Smooth muscle cell (in vitro differentiated cells): Measurements from ENCODE around the gene LSAMP. TPM values are rescaled to one million over a fixed set of nuclear protein-coding genes. Genes with fewer than 3 reads are reported as not detected.

Experiments used
- DNase-seq: peaks from one replicate; lab custom pipeline; 2025; ENCODE audit not compliant: unreplicated experiment; lab: John Stamatoyannopoulos, UW
- H2AFZ ChIP-seq: fragments of 200-600 bp; sonication (generic); 2 replicates; pipeline ENCODE4 v1.6.0; 2016; ENCODE audit warnings: antibody characterized with exemption, low read depth, mild to moderate bottlenecking
- H3F3A ChIP-seq: fragments of 200-600 bp; sonication (generic); 2 replicates; pipeline ENCODE4 v1.6.0; 2017; ENCODE audit warnings: antibody characterized with exemption, low read depth
- H3K27ac ChIP-seq: fragments of 200-600 bp; sonication (generic); 2 replicates; pipeline ENCODE4 v1.5.1; 2016; ENCODE audit warnings: low read depth, mild to moderate bottlenecking
- H3K27me3 ChIP-seq: fragments of 200-600 bp; sonication (generic); 2 replicates; pipeline ENCODE4 v1.6.1; 2016; ENCODE audit warnings: low read depth, mild to moderate bottlenecking
- H3K36me3 ChIP-seq: fragments of 200-600 bp; sonication (generic); 2 replicates; pipeline ENCODE4 v1.5.1; 2016; ENCODE audit warnings: low read depth
- H3K4me1 ChIP-seq: fragments of 200-600 bp; sonication (generic); 2 replicates; pipeline ENCODE4 v1.5.1; 2016; ENCODE audit warnings: low read depth
- H3K4me2 ChIP-seq: fragments of 200-600 bp; sonication (generic); 2 replicates; pipeline ENCODE4 v1.6.0; 2016; ENCODE audit warnings: mild to moderate bottlenecking
- H3K4me3 ChIP-seq: fragments of 200-600 bp; sonication (generic); 2 replicates; pipeline ENCODE4 v1.5.1; 2016; ENCODE audit warnings: mild to moderate bottlenecking
- H3K79me2 ChIP-seq: fragments of 200-600 bp; sonication (generic); 2 replicates; pipeline ENCODE4 v1.6.0; 2016; ENCODE audit warnings: low read depth, mild to moderate bottlenecking
- H3K9ac ChIP-seq: fragments of 200-600 bp; sonication (generic); 2 replicates; pipeline ENCODE4 v1.6.0; 2016; ENCODE audit warnings: low read depth
- H3K9me3 ChIP-seq: fragments of 200-600 bp; sonication (generic); replicated peaks from 2 replicates; pipeline ENCODE4 v1.5.1; 2016; ENCODE audit warnings: low read depth
- H4K20me1 ChIP-seq: fragments of 200-600 bp; sonication (generic); 2 replicates; pipeline ENCODE4 v1.6.0; 2016; ENCODE audit warnings: low read depth
- CTCF ChIP-seq: fragments of 200-600 bp; sonication (generic); IDR thresholded peaks from 2 replicates; pipeline ENCODE4 v1.5.1; 2017; ENCODE audit warnings: borderline replicate concordance, mild to moderate bottlenecking, antibody characterized with exemption; ENCODE audit not compliant: insufficient read depth, poor library complexity, severe bottlenecking
- WGBS: methylation state at CpG from one replicate; pipeline ENCODE4 v1.1.7; 2016; ENCODE audit warnings: low lambda C conversion rate; 5-methylcytosine and 5-hydroxymethylcytosine counted together
- polyA plus RNA-seq: library from polyadenylated mRNA; unstranded; fragments of >200 nt; fragmentation: Nextera tagmentation; extraction: Ambion mirVana; gene quantifications from 2 replicates; pipeline ENCODE4 v1.2.1, GENCODE V29; 2016
- total RNA-seq: library from RNA; depleted of rRNA; stranded (reverse); fragments of >200 nt; gene quantifications from 2 replicates; pipeline ENCODE4 v1.2.3, GENCODE V29; 2014

Gene LSAMP
- total and polyA plus RNA-seq, 2 experiments from 2014 or later, result 11.2 to 13.6 TPM

- DNase-seq, result no peak
- H4K20me1 ChIP-seq, result no peaks in the 10 kb centered on the region
- no peak overlapping the region for H2AFZ ChIP-seq
- H3K4me1 ChIP-seq, result no peaks in the 10 kb centered on the region
- H3K79me2 ChIP-seq, result no peaks in the 10 kb centered on the region
- H3K27ac ChIP-seq, result no peak overlapping the region
- H3K4me2 ChIP-seq, result no peak overlapping the region
- no peaks in the 10 kb centered on the region for H3K36me3 ChIP-seq
- H3K9me3 ChIP-seq, result no peaks in the 10 kb centered on the region
- WGBS, result 95% methylated on average over 2 of the region's 2 CpGs
- no peak overlapping the region for H3K4me3 ChIP-seq
- no peak overlapping the region for H3K9ac ChIP-seq
- no peak for TF ChIP-seq CTCF
- no peaks in the 10 kb centered on the region for H3F3A ChIP-seq
- H3K27me3 ChIP-seq, result no peaks in the 10 kb centered on the region
Observed at GRCh38 chr3:116191409-116191808, 253.9 kb downstream of the LSAMP start.

DNA sequence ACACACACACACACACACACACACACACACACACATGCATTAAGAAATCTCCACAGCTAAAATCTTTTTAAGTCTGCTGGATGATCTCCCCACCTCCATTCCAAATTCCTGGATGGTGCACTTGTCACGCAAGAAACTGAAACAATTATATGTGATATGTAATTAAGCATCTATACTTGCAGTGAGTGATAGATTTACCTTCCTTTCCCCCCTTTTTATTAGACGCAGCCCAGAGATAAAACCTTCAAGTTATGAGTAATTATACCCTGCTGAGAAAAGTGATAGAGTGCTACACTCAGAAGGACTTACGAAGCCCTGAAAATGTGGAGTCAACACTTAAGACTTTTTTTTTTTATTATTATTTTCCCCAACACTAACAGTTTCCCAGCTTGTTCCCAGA is 255.2 kb downstream of the LSAMP start:
- no peak overlapping the region for H2AFZ ChIP-seq
- H3K36me3 ChIP-seq, result no peaks in the 10 kb centered on the region
- no peak overlapping the region for H3K27ac ChIP-seq
- H3K9me3 ChIP-seq, result no peaks in the 10 kb centered on the region
- H3K4me1 ChIP-seq, result no peaks in the 10 kb centered on the region
- no peak overlapping the region for H3K4me3 ChIP-seq
- H3K79me2 ChIP-seq, result no peaks in the 10 kb centered on the region
- 82% methylated on average over 3 of the region's 3 CpGs for WGBS
- no peak for TF ChIP-seq CTCF
- DNase-seq, result no peak
- no peaks in the 10 kb centered on the region for H3K27me3 ChIP-seq
- no peak overlapping the region for H3K4me2 ChIP-seq
- no peaks in the 10 kb centered on the region for H4K20me1 ChIP-seq
- no peak overlapping the region for H3K9ac ChIP-seq
- H3F3A ChIP-seq, result no peaks in the 10 kb centered on the region

- DNase-seq, result no peak
- no peaks in the 10 kb centered on the region for H3K27me3 ChIP-seq
- no peaks in the 10 kb centered on the region for H3K79me2 ChIP-seq
- H3K4me2 ChIP-seq, result no peak overlapping the region
- no peaks in the 10 kb centered on the region for H3K4me1 ChIP-seq
- H4K20me1 ChIP-seq, result no peaks in the 10 kb centered on the region
- H3F3A ChIP-seq, result no peaks in the 10 kb centered on the region
- H3K27ac ChIP-seq, result no peak overlapping the region
- no peak overlapping the region for H2AFZ ChIP-seq
- H3K36me3 ChIP-seq, result no peaks in the 10 kb centered on the region
- H3K9ac ChIP-seq, result no peak overlapping the region
- no peaks in the 10 kb centered on the region for H3K9me3 ChIP-seq
- TF ChIP-seq CTCF, result no peak
- 73% methylated on average over 3 of the region's 3 CpGs for WGBS
- H3K4me3 ChIP-seq, result no peak overlapping the region
Observed at GRCh38 chr3:116188231-116188785, 257.0 kb downstream of the LSAMP start.

DNA sequence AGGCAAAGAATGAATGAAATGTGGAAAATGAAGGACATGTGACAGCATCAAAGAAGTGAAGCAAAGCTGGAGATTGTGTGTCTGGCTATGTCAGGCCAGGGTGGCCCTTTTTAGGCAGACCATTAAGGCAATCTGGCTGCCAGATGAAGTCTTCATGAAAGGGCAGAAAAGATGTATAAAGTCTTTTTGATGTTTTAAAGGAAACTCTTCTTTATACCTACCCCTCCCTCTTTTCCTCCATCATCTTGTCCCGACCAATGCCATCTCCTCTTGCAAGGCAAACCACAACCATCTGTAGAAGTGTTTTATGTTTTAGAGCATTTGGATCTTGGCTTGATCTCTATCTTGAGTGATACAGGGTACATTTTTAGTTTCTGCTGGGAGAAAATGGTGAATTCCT is 259.2 kb downstream of the LSAMP start:
- no peak overlapping the region for H2AFZ ChIP-seq
- no peaks in the 10 kb centered on the region for H3F3A ChIP-seq
- H3K27me3 ChIP-seq, result no peaks in the 10 kb centered on the region
- no peaks in the 10 kb centered on the region for H3K9me3 ChIP-seq
- no peaks in the 10 kb centered on the region for H3K36me3 ChIP-seq
- H3K4me3 ChIP-seq, result no peak overlapping the region
- no peak overlapping the region for H3K4me2 ChIP-seq
- no peak overlapping the region for H3K9ac ChIP-seq
- no peak for DNase-seq
- H3K27ac ChIP-seq, result no peak overlapping the region
- TF ChIP-seq CTCF, result no peak
- H3K4me1 ChIP-seq, result no peaks in the 10 kb centered on the region
- H3K79me2 ChIP-seq, result no peaks in the 10 kb centered on the region
- WGBS, result 22% methylated on average over 1 of the region's 1 CpG
- H4K20me1 ChIP-seq, result no peaks in the 10 kb centered on the region
